ENCODE measurements around the gene IMPA2.
A peak's percentile ranks its signal among the peaks of the same experiment; 100 is the strongest.

IMPA2 gene

GRCh38 chr18:11995445-11996189 lies 14.3 kb downstream of the IMPA2 start:
- Histone ChIP-seq H3K79me2 (ENCODE audit: insufficient read depth, low read length) (no peaks in the 10 kb centered on the region), H3K4me3 (ENCODE audit: insufficient read depth, low read length, poor library complexity, severe bottlenecking) (no peak overlapping the region), H3K9me3 (ENCODE audit: insufficient read depth, low read length) (no peaks in the 10 kb centered on the region), H2AFZ (ENCODE audit: low read depth, low read length, severe bottlenecking) (peak overlapping the region; percentile 16), H3K27me3 (ENCODE audit: low read length) (no peaks in the 10 kb centered on the region), H3K27ac (ENCODE audit: low read depth, low read length) (no peak overlapping the region), H3K36me3 (ENCODE audit: low read length) (no peaks in the 10 kb centered on the region), H4K20me1 (ENCODE audit: low read depth, low read length) (no peaks in the 10 kb centered on the region), H3F3A (ENCODE audit: insufficient read depth) (no peaks in the 10 kb centered on the region), H3K9me2 (replicated peaks; ENCODE audit: insufficient read depth, low read length) (no peaks in the 10 kb centered on the region), H3K4me2 (ENCODE audit: low read depth, low read length, poor library complexity, severe bottlenecking) (no peak overlapping the region), H3K9ac (ENCODE audit: low read length) (no peak overlapping the region)
- no peak for TF ChIP-seq EZH2phosphoT487 (conservative IDR thresholded peaks at IDR 0.05; ENCODE audit: low read length)
- TF ChIP-seq, protein P1, sequence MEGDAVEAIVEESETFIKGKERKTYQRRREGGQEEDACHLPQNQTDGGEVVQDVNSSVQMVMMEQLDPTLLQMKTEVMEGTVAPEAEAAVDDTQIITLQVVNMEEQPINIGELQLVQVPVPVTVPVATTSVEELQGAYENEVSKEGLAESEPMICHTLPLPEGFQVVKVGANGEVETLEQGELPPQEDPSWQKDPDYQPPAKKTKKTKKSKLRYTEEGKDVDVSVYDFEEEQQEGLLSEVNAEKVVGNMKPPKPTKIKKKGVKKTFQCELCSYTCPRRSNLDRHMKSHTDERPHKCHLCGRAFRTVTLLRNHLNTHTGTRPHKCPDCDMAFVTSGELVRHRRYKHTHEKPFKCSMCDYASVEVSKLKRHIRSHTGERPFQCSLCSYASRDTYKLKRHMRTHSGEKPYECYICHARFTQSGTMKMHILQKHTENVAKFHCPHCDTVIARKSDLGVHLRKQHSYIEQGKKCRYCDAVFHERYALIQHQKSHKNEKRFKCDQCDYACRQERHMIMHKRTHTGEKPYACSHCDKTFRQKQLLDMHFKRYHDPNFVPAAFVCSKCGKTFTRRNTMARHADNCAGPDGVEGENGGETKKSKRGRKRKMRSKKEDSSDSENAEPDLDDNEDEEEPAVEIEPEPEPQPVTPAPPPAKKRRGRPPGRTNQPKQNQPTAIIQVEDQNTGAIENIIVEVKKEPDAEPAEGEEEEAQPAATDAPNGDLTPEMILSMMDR (IDR thresholded peaks at IDR 0.05; ENCODE audit: insufficient read depth, low read length, poor library complexity, severe bottlenecking): peak; percentile 47

GRCh38 chr18:11996190-11996754 lies 15.0 kb downstream of the IMPA2 start:
- Histone ChIP-seq H2AFZ (ENCODE audit: low read depth, low read length, severe bottlenecking) (no peak overlapping the region), H3K4me3 (ENCODE audit: insufficient read depth, low read length, poor library complexity, severe bottlenecking) (no peak overlapping the region), H3K9me2 (replicated peaks; ENCODE audit: insufficient read depth, low read length) (no peaks in the 10 kb centered on the region), H4K20me1 (ENCODE audit: low read depth, low read length) (no peaks in the 10 kb centered on the region), H3K79me2 (ENCODE audit: insufficient read depth, low read length) (no peaks in the 10 kb centered on the region), H3K36me3 (ENCODE audit: low read length) (no peaks in the 10 kb centered on the region), H3K27me3 (ENCODE audit: low read length) (no peaks in the 10 kb centered on the region), H3K9me3 (ENCODE audit: insufficient read depth, low read length) (no peaks in the 10 kb centered on the region), H3K27ac (ENCODE audit: low read depth, low read length) (no peak overlapping the region), H3F3A (ENCODE audit: insufficient read depth) (no peaks in the 10 kb centered on the region), H3K4me2 (ENCODE audit: low read depth, low read length, poor library complexity, severe bottlenecking) (no peak overlapping the region), H3K9ac (ENCODE audit: low read length) (no peak overlapping the region)
- TF ChIP-seq, protein P1 (IDR thresholded peaks at IDR 0.05; ENCODE audit: insufficient read depth, low read length, poor library complexity, severe bottlenecking): no peak
- TF ChIP-seq EZH2phosphoT487 (conservative IDR thresholded peaks at IDR 0.05; ENCODE audit: low read length): no peak

- Histone ChIP-seq H3K9me3 (ENCODE audit: insufficient read depth, low read length) (no peaks in the 10 kb centered on the region), H3K36me3 (ENCODE audit: low read length) (no peaks in the 10 kb centered on the region), H3F3A (ENCODE audit: insufficient read depth) (no peaks in the 10 kb centered on the region), H3K27ac (ENCODE audit: low read depth, low read length) (no peak overlapping the region), H3K4me3 (ENCODE audit: insufficient read depth, low read length, poor library complexity, severe bottlenecking) (no peak overlapping the region), H3K79me2 (ENCODE audit: insufficient read depth, low read length) (no peaks in the 10 kb centered on the region), H3K9me2 (replicated peaks; ENCODE audit: insufficient read depth, low read length) (no peaks in the 10 kb centered on the region), H3K27me3 (ENCODE audit: low read length) (no peaks in the 10 kb centered on the region), H3K4me2 (ENCODE audit: low read depth, low read length, poor library complexity, severe bottlenecking) (no peak overlapping the region), H4K20me1 (ENCODE audit: low read depth, low read length) (no peaks in the 10 kb centered on the region), H2AFZ (ENCODE audit: low read depth, low read length, severe bottlenecking) (no peak overlapping the region), H3K9ac (ENCODE audit: low read length) (no peak overlapping the region)
- TF ChIP-seq, protein P1 (IDR thresholded peaks at IDR 0.05; ENCODE audit: insufficient read depth, low read length, poor library complexity, severe bottlenecking): no peak
- TF ChIP-seq EZH2phosphoT487 (conservative IDR thresholded peaks at IDR 0.05; ENCODE audit: low read length): no peak
Observed at GRCh38 chr18:11996907-11997306, 15.6 kb downstream of the IMPA2 start.

All from SU-DHL-6 (cell line).